WERI-Rb-1 (cell line): ENCODE measurements around the gene POLR1A.
A peak's percentile ranks its signal among the peaks of the same experiment; 100 is the strongest.

Source experiments
- DNase-seq: peaks from one replicate; pipeline ENCODE4 v3.0.0-alpha.2; 2020
- H3K27ac ChIP-seq: fragments of 250-450 bp; sonication (Bioruptor Pico); 2 replicates; pipeline ENCODE4 v1.5.1; 2020; ENCODE audit warnings: mild to moderate bottlenecking, moderate library complexity
- H3K27me3 ChIP-seq: fragments of 250-450 bp; sonication (Bioruptor Pico); 2 replicates; pipeline ENCODE4 v1.5.1; 2021; ENCODE audit warnings: mild to moderate bottlenecking, low read depth, moderate library complexity; ENCODE audit not compliant: insufficient read depth, severe bottlenecking
- H3K36me3 ChIP-seq: fragments of 250-450 bp; sonication (Bioruptor Pico); 2 replicates; pipeline ENCODE4 v1.5.1; 2020; ENCODE audit warnings: mild to moderate bottlenecking, moderate library complexity
- H3K4me3 ChIP-seq: 2 replicates; pipeline ENCODE4 v1.5.1; 2011; ENCODE audit warnings: low read depth, mild to moderate bottlenecking, control low read depth, low read length
- H3K9me3 ChIP-seq: fragments of 250-450 bp; sonication (Bioruptor Pico); 2 replicates; pipeline ENCODE4 v1.5.1; 2021; ENCODE audit warnings: mild to moderate bottlenecking, moderate library complexity; ENCODE audit not compliant: severe bottlenecking
- CTCF ChIP-seq: IDR thresholded peaks from 2 replicates; pipeline ENCODE4 v1.5.1; 2011; ENCODE audit warnings: low read depth, mild to moderate bottlenecking, control low read depth, inconsistent platforms, low read length

Gene POLR1A

DNA sequence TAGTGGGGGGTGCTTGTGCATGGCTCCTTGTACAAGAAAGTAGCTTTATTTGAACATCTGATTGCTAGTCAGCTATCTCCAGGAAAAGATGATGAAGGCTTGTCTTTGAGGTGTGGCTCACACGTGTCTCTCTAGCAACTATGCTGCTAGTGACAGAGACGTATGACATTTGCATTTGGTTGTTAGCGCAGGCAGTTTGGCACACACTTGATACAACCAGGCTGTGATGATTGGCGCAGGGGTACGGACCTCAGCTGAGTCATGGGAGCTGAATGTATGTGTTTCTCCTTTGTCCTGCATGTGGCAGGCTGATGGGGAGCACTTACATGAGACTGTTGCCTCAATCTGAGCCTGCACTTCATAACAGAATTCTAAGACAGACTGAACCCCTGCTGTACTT is 30.0 kb upstream of the POLR1A start:
- no peaks in the 10 kb centered on the region for H3K9me3 ChIP-seq
- H3K4me3 ChIP-seq: no peak overlapping the region
- H3K27me3 ChIP-seq: no peaks in the 10 kb centered on the region
- no peak for TF ChIP-seq CTCF
- H3K27ac ChIP-seq: no peak overlapping the region
- peaks cover 90% of the 10 kb centered on the region for H3K36me3 ChIP-seq
- no peak for DNase-seq

DNA sequence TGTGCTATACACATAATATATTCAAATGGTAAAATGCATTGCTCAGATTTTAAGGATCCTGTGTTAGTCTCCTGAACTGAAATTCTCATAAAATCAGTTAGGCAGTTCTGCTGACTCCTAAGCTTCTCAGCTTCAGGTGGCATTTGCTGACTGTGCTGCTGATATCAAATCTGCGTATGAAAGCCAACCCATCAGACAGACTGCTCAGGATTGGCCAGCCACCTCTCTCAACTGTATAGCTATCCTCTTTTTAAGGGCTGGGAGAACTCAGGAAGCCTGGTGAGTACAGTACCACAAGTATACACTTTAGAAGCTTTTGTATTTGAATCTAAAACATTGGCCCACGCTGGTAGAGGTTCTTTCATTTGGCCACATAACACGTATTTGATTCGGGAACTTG is 29.0 kb upstream of the POLR1A start:
- Histone ChIP-seq H3K4me3 (no peak overlapping the region), H3K36me3 (peaks cover 98% of the 10 kb centered on the region), H3K27ac (no peak overlapping the region), H3K9me3 (no peaks in the 10 kb centered on the region), H3K27me3 (no peaks in the 10 kb centered on the region)
- no peak for DNase-seq
- no peak for TF ChIP-seq CTCF

GRCh38 chr2:86124683-86125082 is 19.0 kb upstream of the POLR1A start:
- Histone ChIP-seq H3K36me3 (peaks cover 95% of the 10 kb centered on the region), H3K27ac (no peak overlapping the region), H3K9me3 (no peaks in the 10 kb centered on the region), H3K4me3 (no peak overlapping the region), H3K27me3 (no peaks in the 10 kb centered on the region)
- TF ChIP-seq CTCF: no peak
- no peak for DNase-seq

DNA sequence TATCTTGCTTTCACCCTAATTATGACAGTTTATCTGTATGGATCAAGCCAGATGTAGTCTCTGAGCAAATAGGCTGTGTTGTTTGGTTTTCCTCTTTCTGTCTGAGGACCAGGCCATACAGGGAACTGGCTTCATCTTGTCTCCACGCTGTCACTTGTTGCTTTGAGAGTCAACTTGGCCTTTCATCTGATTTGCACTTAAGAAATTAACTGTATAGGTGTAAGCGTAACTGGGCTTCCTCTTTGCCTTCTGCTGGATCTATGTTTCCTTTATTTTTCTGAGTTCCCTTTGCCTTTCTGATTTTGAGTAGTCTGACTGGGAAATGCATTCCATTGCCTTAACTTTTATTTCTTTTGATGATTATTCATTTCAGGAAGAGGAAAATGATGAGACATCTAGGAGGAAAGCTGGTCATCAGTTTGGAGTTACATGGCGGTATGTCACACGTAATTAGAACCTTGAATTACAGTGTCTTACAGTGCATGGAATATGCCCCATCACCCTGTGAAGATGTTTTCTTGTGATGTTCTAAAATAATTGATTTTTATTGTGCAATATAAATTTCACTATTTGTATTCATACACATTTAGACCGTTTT is 17.7 kb upstream of the POLR1A start:
- peaks cover 93% of the 10 kb centered on the region for H3K36me3 ChIP-seq
- no peak overlapping the region for H3K4me3 ChIP-seq
- no peak for DNase-seq

GRCh38 chr2:86118130-86118529 is 12.4 kb upstream of the POLR1A start:
- Histone ChIP-seq H3K9me3 (no peaks in the 10 kb centered on the region), H3K4me3 (no peak overlapping the region), H3K36me3 (peaks cover 95% of the 10 kb centered on the region), H3K27ac (no peak overlapping the region), H3K27me3 (no peaks in the 10 kb centered on the region)
- DNase-seq: no peak
- TF ChIP-seq CTCF: 0 out of 2 replicates have a peak, but pooled peaks have one; percentile 3

More for the DNA sequence above, 17.7 kb upstream of the POLR1A start:
- Histone ChIP-seq H3K27ac (no peak overlapping the region), H3K9me3 (no peaks in the 10 kb centered on the region), H3K27me3 (no peaks in the 10 kb centered on the region)
- TF ChIP-seq CTCF: no peak

- no peaks in the 10 kb centered on the region for H3K27me3 ChIP-seq
- no peak for DNase-seq
- peak overlapping the region; percentile 98 for H3K4me3 ChIP-seq
- no peak for TF ChIP-seq CTCF
- H3K27ac ChIP-seq: no peak overlapping the region; the same call in 1 of the 2 replicates
- H3K9me3 ChIP-seq: no peaks in the 10 kb centered on the region
- H3K36me3 ChIP-seq: peaks cover 63% of the 10 kb centered on the region
Observed at GRCh38 chr2:86107031-86107430, 1.3 kb upstream of the POLR1A start.
